ENCODE measurements around the gene ACE. TPM values are rescaled to one million over a fixed set of nuclear protein-coding genes. Genes with fewer than 3 reads are reported as not detected.

ACE gene
- total RNA-seq, 1 experiment from 2014 or later, result 5.4 TPM

DNA sequence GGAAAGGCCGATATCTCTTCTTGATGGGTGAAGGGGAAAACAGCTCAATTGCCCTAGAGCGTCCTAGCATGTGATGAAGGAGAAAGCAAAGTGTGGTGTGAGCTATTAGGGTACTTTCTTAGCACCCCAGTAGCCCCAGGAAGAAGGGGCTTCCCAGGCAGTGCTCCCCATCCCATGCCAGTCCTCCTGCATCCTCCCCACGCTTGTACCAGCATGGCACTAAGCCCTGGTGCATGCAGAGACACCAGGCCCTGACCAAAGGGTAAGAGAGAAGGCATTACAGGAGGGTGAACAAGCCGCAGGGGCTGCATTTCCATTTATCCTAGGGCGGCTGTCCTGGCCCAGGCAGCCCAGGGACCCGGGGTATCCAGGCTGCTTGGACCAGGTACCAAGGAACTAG lies 33.8 kb upstream of the ACE start:
- H3K27me3 ChIP-seq (ENCODE audit: insufficient read depth, low read length), result no peaks in the 10 kb centered on the region; the same call in 1 of the 2 replicates
- H3K9ac ChIP-seq (ENCODE audit: extremely low read depth, insufficient read length, low read length), result no peak overlapping the region
- no peak overlapping the region for H3K4me2 ChIP-seq (ENCODE audit: insufficient read depth, insufficient read length, low read length)
- no peak overlapping the region for H3K23ac ChIP-seq (ENCODE audit: insufficient read length, low read depth, low read length)
- H2BK12ac ChIP-seq (ENCODE audit: insufficient read length, low read depth, low read length), result no peak overlapping the region
- Mint-ChIP-seq H3K36me3 (ENCODE audit: insufficient read depth in 1 of 3, low read depth in 3 of 3) (peaks cover 0 to 2% (median 0%) of the 10 kb centered on the region in 3 experiments; a peak in 2 of 7 replicates), H3K27me3 (ENCODE audit: low read depth) (peaks cover 14% of the 10 kb centered on the region), H3K9me3 (no peaks in the 10 kb centered on the region; a peak in 1 of 5 replicates), H3K4me3 (no peak overlapping the region), H3K27ac (no peak overlapping the region), H3K4me1 (peaks cover 24 to 33% of the 10 kb centered on the region in 2 experiments)
- H3T11ph ChIP-seq (ENCODE audit: low read length), result no peak overlapping the region
- H2AK5ac ChIP-seq (ENCODE audit: insufficient read length, low read length), result no peak overlapping the region
- no peak overlapping the region for H4K91ac ChIP-seq (ENCODE audit: insufficient read length, low read depth, low read length)
- no peak overlapping the region for H3K27ac ChIP-seq (ENCODE audit: insufficient read length, low read depth, low read length)
- H3K56ac ChIP-seq (ENCODE audit: insufficient read length, low read depth, low read length), result no peak overlapping the region
- H2BK20ac ChIP-seq (ENCODE audit: low read depth, low read length, poor library complexity, severe bottlenecking), result no peak overlapping the region
- H2BK15ac ChIP-seq (ENCODE audit: low read depth, low read length), result no peak overlapping the region
- no peak overlapping the region for H4K8ac ChIP-seq (replicated peaks; ENCODE audit: insufficient read length, low read depth, low read length)
- WGBS (ENCODE audit: extremely low coverage, insufficient read length, low lambda C conversion rate), result no CpG with 5 or more reads among the region's 6 CpGs
- no peaks in the 10 kb centered on the region for H3K79me2 ChIP-seq (ENCODE audit: insufficient read depth, low read length)
- H3K4ac ChIP-seq (ENCODE audit: low read depth, low read length), result no peak overlapping the region
- H2AFZ ChIP-seq (ENCODE audit: low read length), result no peak overlapping the region
- H3K23me2 ChIP-seq (ENCODE audit: insufficient read length, low read depth, low read length, poor library complexity, severe bottlenecking), result peaks cover 14% of the 10 kb centered on the region
- no peak overlapping the region for H4K5ac ChIP-seq (ENCODE audit: insufficient read length, low read depth, low read length)
- TF ChIP-seq CTCF (conservative IDR thresholded peaks at IDR 0.05), result no peak
- H3K18ac ChIP-seq (ENCODE audit: insufficient read length, low read depth, low read length), result no peak overlapping the region
- no peak for DNase-seq
- no peak overlapping the region for H3K14ac ChIP-seq (ENCODE audit: insufficient read depth, low read length)
- H3K9me3 ChIP-seq (ENCODE audit: control insufficient read depth, low read depth, low read length), result no peaks in the 10 kb centered on the region
- peaks cover 4% of the 10 kb centered on the region for H4K20me1 ChIP-seq (ENCODE audit: control insufficient read depth, insufficient read depth, insufficient read length)
- no peaks in the 10 kb centered on the region for H3K79me1 ChIP-seq (ENCODE audit: insufficient read depth, low read depth, low read length, poor library complexity, severe bottlenecking)
- H2BK5ac ChIP-seq (ENCODE audit: insufficient read length, low read length), result no peak overlapping the region
- peaks cover 2% of the 10 kb centered on the region; the same call in 1 of the 2 replicates for H3K4me1 ChIP-seq (ENCODE audit: insufficient read depth, low read length)
- H2BK120ac ChIP-seq (ENCODE audit: low read depth, low read length, poor library complexity, severe bottlenecking), result no peak overlapping the region

Data from H9 (cell line).